Putamen (tissue), 1 donor: ENCODE results near the gene HSD17B8.
"Not testable (repeated sequence)": the region's sequence is repeated elsewhere in the genome, so short reads cannot be mapped to it uniquely, and the experiment has no call there.

Experiments used
- DNase-seq: peaks from one replicate; pipeline ENCODE4 v3.0.0-alpha.2; 2016; ENCODE audit warnings: low spot score

The HSD17B8 gene

GRCh38 chr6:33206027-33206863, 1.8 kb downstream of the HSD17B8 start:
- no peak for DNase-seq

- DNase-seq: no peak
Observed at GRCh38 chr6:33206864-33207551, 2.6 kb downstream of the HSD17B8 start.

- no peak for DNase-seq
Observed at GRCh38 chr6:33207552-33208090, 3.2 kb downstream of the HSD17B8 start.

GRCh38 chr6:33208091-33208967, 3.9 kb downstream of the HSD17B8 start, which contains the start of gene RING1:
Gene RING1 (plus strand): TSS chr6:33208500. CDS start chr6:33208823, 323 bp downstream.
- DNase-seq: peak; percentile 89

- DNase-seq: no peak
Observed at GRCh38 chr6:33209856-33210255, 5.4 kb downstream of the HSD17B8 start.

- DNase-seq: no peak
Observed at GRCh38 chr6:33211136-33211535, 6.7 kb downstream of the HSD17B8 start.

- no peak for DNase-seq
Observed at GRCh38 chr6:33211666-33212422, 7.4 kb downstream of the HSD17B8 start.

GRCh38 chr6:33212857-33213165, 8.4 kb downstream of the HSD17B8 start:
- no peak for DNase-seq

- DNase-seq: no peak
Observed at GRCh38 chr6:33213166-33213988, 8.9 kb downstream of the HSD17B8 start.

- DNase-seq: no peak
Observed at GRCh38 chr6:33213989-33214335, 9.5 kb downstream of the HSD17B8 start.

- no peak for DNase-seq
Observed at GRCh38 chr6:33215271-33216116, 11.0 kb downstream of the HSD17B8 start.

GRCh38 chr6:33216117-33216649, 11.7 kb downstream of the HSD17B8 start:
- DNase-seq: no peak

- no peak for DNase-seq
Observed at GRCh38 chr6:33217246-33217645, 12.8 kb downstream of the HSD17B8 start.

GRCh38 chr6:33217681-33218080, 13.2 kb downstream of the HSD17B8 start:
- no peak for DNase-seq

GRCh38 chr6:33226503-33227120, 22.2 kb downstream of the HSD17B8 start:
- DNase-seq: not testable (repeated sequence)

- no peak for DNase-seq
Observed at GRCh38 chr6:33235221-33235634, 30.8 kb downstream of the HSD17B8 start.

GRCh38 chr6:33236328-33236727, 31.9 kb downstream of the HSD17B8 start:
- no peak for DNase-seq

- DNase-seq: no peak
Observed at GRCh38 chr6:33236852-33237251, 32.4 kb downstream of the HSD17B8 start.

GRCh38 chr6:33237741-33238140, 33.3 kb downstream of the HSD17B8 start:
- no peak for DNase-seq
